Caco-2 (cell line): ENCODE results near the gene HMG20A. TPM values are rescaled to one million over a fixed set of nuclear protein-coding genes. Genes with fewer than 3 reads are reported as not detected.

ENCODE experiments used
- BruUV-seq: library from RNA; stranded (reverse); fragments of 400-500 nt; replicated peaks from 2 replicates; lab custom pipeline; 2021; lab: Mats Ljungman, UMichigan
- CTCF ChIA-PET: fragments of 300-600 bp; sonication (Branson Sonifier 250); formaldehyde crosslinking; loops from one replicate; lab custom pipeline; 2022; ENCODE audit warnings: antibody characterized with exemption; lab: Charles Lee
- POLR2A ChIA-PET: fragments of 300-600 bp; sonication (Branson Sonifier 250); formaldehyde crosslinking; loops from one replicate; lab custom pipeline; 2022; ENCODE audit warnings: antibody characterized with exemption; lab: Charles Lee
- DNase-seq, 2 experiments: peaks; one replicate each; pipeline versions ENCODE4 v3.0.0 to v3.0.0-alpha.2; 2020 to 2022
- H3K27me3 ChIP-seq: replicated peaks from 2 replicates; pipeline ENCODE4 v1.6.0; 2011; ENCODE audit warnings: low read length; ENCODE audit not compliant: control insufficient read depth, insufficient read depth
- H3K36me3 ChIP-seq: 2 replicates; pipeline ENCODE4 v1.5.1; 2011; ENCODE audit warnings: low read length; ENCODE audit not compliant: control insufficient read depth, insufficient read depth
- H3K4me1 ChIP-seq: fragments of 250-450 bp; sonication (Bioruptor Pico); 2 replicates; pipeline ENCODE4 v1.5.1; 2020; ENCODE audit warnings: mild to moderate bottlenecking
- H3K4me3 ChIP-seq: 2 replicates; pipeline ENCODE4 v1.5.1; 2011; ENCODE audit warnings: low read depth, mild to moderate bottlenecking, control low read depth, low read length
- H3K9me3 ChIP-seq: fragments of 250-450 bp; sonication (Bioruptor Pico); 2 replicates; pipeline ENCODE4 v1.5.1; 2020; ENCODE audit warnings: mild to moderate bottlenecking, moderate library complexity
- H3K27ac Mint-ChIP-seq: one replicate; pipeline ENCODE4 v1.8.0; 2022; ENCODE audit warnings: mixed read lengths; ENCODE audit not compliant: unreplicated experiment
- H3K27me3 Mint-ChIP-seq: one replicate; pipeline ENCODE4 v1.8.0; 2022; ENCODE audit warnings: mixed read lengths; ENCODE audit not compliant: insufficient read depth, unreplicated experiment
- H3K36me3 Mint-ChIP-seq: one replicate; pipeline ENCODE4 v1.8.0; 2022; ENCODE audit warnings: mild to moderate bottlenecking, mixed read lengths; ENCODE audit not compliant: insufficient read depth, unreplicated experiment
- H3K4me1 Mint-ChIP-seq: one replicate; pipeline ENCODE4 v1.8.0; 2022; ENCODE audit warnings: low read depth, mixed read lengths; ENCODE audit not compliant: unreplicated experiment
- H3K4me3 Mint-ChIP-seq: one replicate; pipeline ENCODE4 v1.8.0; 2022; ENCODE audit warnings: mild to moderate bottlenecking, moderate library complexity, mixed read lengths; ENCODE audit not compliant: unreplicated experiment
- H3K9me3 Mint-ChIP-seq: one replicate; pipeline ENCODE4 v1.8.0; 2022; ENCODE audit warnings: mixed read lengths; ENCODE audit not compliant: unreplicated experiment
- intact Hi-C: fragments of 100-400 bp; cut with micrococcal nuclease; formaldehyde crosslinking; loops from one replicate; pipeline ENCODE4 v1.10.0; 2022; ENCODE audit not compliant: unreplicated experiment
- total RNA-seq: library from RNA; stranded (reverse); gene quantifications from 2 replicates; pipeline ENCODE4 v1.2.3, GENCODE V29; 2022
- TF ChIP-seq, protein P1 (sequence below), 2 experiments: fragments of 200-600 bp in 1 of 2; IDR thresholded peaks; 1 replicate in 1 of 2; 2 replicates in 1 of 2; pipeline versions ENCODE4 v1.5.1 to v1.8.0; 2011 to 2022; ENCODE audit warnings: antibody characterized with exemption in 1 of 2, control low read depth in 1 of 2, inconsistent platforms in 1 of 2, low read depth in 1 of 2, low read length in 1 of 2, mild to moderate bottlenecking in 1 of 2, moderate library complexity in 1 of 2; ENCODE audit not compliant: insufficient read depth in 1 of 2, severe bottlenecking in 1 of 2, unreplicated experiment in 1 of 2

Gene HMG20A
- total RNA-seq, 1 experiment from 2014 or later: 34.0 TPM

DNA sequence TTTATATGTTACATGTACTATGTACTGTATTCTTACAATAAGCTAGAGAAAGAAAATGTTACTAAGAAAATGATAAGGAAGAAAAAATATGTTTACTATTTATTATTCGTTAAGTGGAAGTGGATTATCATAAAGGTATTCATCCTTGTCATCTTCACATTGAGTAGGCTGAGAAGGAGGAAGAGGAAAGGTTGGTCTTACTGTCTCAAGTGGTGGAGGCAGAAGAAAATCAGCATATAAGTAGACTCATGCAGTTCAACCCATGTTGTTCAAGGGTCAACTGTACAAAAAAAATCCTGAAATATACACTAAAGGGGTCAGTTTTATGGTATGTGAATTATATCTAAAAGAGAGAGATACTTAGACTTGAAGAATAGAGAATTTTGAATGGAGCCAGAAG, 5.7 kb downstream of the HMG20A start:
- Mint-ChIP-seq H3K4me3 (no peak overlapping the region), H3K9me3 (no peaks in the 10 kb centered on the region), H3K36me3 (no peaks in the 10 kb centered on the region), H3K27me3 (no peaks in the 10 kb centered on the region), H3K27ac (no peak overlapping the region), H3K4me1 (no peaks in the 10 kb centered on the region)
- Histone ChIP-seq H3K9me3 (no peaks in the 10 kb centered on the region), H3K4me1 (peaks cover 6% of the 10 kb centered on the region; the same call in 1 of the 2 replicates), H3K4me3 (no peak overlapping the region), H3K36me3 (no peaks in the 10 kb centered on the region), H3K27me3 (no peaks in the 10 kb centered on the region)
- DNase-seq: no peak
- ChIA-PET POLR2A (no interaction called here), CTCF (no interaction called here)
- intact Hi-C loops: no loop called here
- TF ChIP-seq, protein P1, sequence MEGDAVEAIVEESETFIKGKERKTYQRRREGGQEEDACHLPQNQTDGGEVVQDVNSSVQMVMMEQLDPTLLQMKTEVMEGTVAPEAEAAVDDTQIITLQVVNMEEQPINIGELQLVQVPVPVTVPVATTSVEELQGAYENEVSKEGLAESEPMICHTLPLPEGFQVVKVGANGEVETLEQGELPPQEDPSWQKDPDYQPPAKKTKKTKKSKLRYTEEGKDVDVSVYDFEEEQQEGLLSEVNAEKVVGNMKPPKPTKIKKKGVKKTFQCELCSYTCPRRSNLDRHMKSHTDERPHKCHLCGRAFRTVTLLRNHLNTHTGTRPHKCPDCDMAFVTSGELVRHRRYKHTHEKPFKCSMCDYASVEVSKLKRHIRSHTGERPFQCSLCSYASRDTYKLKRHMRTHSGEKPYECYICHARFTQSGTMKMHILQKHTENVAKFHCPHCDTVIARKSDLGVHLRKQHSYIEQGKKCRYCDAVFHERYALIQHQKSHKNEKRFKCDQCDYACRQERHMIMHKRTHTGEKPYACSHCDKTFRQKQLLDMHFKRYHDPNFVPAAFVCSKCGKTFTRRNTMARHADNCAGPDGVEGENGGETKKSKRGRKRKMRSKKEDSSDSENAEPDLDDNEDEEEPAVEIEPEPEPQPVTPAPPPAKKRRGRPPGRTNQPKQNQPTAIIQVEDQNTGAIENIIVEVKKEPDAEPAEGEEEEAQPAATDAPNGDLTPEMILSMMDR (IDR thresholded peaks at IDR 0.05; ENCODE audit: insufficient read depth in 1 of 2, low read depth in 1 of 2, low read length in 1 of 2, severe bottlenecking in 1 of 2, unreplicated experiment in 1 of 2): no peak
- BruUV-seq: no TSS peak

DNA sequence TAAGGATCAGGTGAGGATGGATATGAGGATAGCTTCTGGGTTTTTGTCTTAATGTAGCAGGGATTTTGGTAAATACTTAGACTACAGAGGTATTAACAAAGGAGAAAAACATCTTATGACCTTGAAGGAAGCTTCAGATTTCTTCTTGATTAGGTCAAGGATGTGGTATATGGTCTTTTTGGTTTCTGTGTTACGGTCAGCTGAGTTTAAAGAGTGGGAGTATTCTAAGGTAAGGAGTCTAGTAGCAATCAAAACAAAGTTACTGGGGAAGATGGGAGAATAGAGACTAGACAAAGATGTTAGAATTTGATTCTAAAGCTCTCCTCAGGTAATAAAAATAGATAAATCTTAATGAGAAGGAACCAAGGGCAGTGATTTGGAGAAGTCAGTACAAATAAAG, 6.2 kb downstream of the HMG20A start:
- Mint-ChIP-seq H3K9me3 (no peaks in the 10 kb centered on the region), H3K27me3 (no peaks in the 10 kb centered on the region), H3K27ac (no peak overlapping the region), H3K4me3 (no peak overlapping the region), H3K36me3 (no peaks in the 10 kb centered on the region), H3K4me1 (no peaks in the 10 kb centered on the region)
- CTCF ChIA-PET: no interaction called here
- Histone ChIP-seq H3K9me3 (no peaks in the 10 kb centered on the region), H3K36me3 (no peaks in the 10 kb centered on the region), H3K4me1 (0 out of 2 replicates have a peak, but pooled peaks cover under 1% of the 10 kb centered on the region), H3K27me3 (no peaks in the 10 kb centered on the region), H3K4me3 (no peak overlapping the region)
- BruUV-seq: no TSS peak
- DNase-seq: no peak
- TF ChIP-seq, protein P1 (IDR thresholded peaks at IDR 0.05; ENCODE audit: insufficient read depth in 1 of 2, low read depth in 1 of 2, low read length in 1 of 2, severe bottlenecking in 1 of 2, unreplicated experiment in 1 of 2): no peak
- POLR2A ChIA-PET: no interaction called here
- intact Hi-C loops: no loop called here

DNA sequence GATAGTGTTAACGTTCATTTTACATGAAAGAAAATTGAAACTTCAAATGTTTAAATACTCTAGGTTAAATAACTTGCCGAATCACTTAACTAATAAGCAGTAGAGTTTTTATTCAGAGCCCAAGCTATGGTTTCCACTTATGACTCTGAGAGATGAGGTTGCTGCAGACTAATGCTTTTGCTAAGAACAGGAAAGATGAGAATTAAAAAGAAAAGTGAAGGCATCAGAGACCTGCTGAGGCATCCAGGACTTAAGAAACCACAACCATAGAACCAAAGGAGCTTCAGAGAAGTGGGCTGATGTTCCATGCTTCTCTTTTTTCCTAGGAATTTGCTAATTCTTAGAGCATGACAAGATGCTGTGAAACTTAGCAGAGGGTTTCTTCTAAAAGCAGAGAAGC, 9.5 kb downstream of the HMG20A start:
- BruUV-seq: no TSS peak
- intact Hi-C loops: no loop called here

More for the DNA sequence above, 9.5 kb downstream of the HMG20A start:
- Histone ChIP-seq H3K4me3 (no peak overlapping the region), H3K27me3 (no peaks in the 10 kb centered on the region), H3K4me1 (no peaks in the 10 kb centered on the region), H3K36me3 (no peaks in the 10 kb centered on the region), H3K9me3 (no peaks in the 10 kb centered on the region)
- no peak overlapping the region for H3K27ac Mint-ChIP-seq
- H3K4me3 Mint-ChIP-seq: no peak overlapping the region
- CTCF ChIA-PET: no interaction called here
- H3K36me3 Mint-ChIP-seq: no peaks in the 10 kb centered on the region
- no peaks in the 10 kb centered on the region for H3K9me3 Mint-ChIP-seq
- no peaks in the 10 kb centered on the region for H3K27me3 Mint-ChIP-seq
- DNase-seq: no peak
- H3K4me1 Mint-ChIP-seq: no peaks in the 10 kb centered on the region
- POLR2A ChIA-PET: no interaction called here
- TF ChIP-seq, protein P1 (IDR thresholded peaks at IDR 0.05; ENCODE audit: insufficient read depth in 1 of 2, low read depth in 1 of 2, low read length in 1 of 2, severe bottlenecking in 1 of 2, unreplicated experiment in 1 of 2): no peak
